ENCODE data around the gene ASPSCR1.

Gene ASPSCR1

DNA sequence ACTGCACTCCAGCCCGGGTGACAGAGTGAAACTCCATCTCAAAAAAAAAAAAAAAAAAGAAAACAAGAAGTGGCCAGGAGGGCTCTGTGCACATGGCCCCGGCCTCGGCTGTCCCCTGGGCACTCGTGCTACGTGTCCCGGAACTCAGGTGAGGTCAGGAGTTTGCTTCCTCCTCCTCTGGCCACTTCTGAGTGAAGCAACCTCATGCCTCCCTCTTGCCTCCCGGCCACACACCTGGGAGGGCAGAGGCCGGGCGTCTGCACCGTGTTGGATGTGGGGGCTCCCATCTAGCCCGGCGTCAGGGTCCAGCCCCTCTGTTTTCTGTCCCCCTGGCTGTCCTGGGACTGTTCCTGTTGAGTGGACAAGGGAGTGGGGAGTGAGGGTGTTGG lies 22.2 kb downstream of the ASPSCR1 start:
- no peak for DNase-seq (ENCODE audit: low read depth, low spot score)

DNA sequence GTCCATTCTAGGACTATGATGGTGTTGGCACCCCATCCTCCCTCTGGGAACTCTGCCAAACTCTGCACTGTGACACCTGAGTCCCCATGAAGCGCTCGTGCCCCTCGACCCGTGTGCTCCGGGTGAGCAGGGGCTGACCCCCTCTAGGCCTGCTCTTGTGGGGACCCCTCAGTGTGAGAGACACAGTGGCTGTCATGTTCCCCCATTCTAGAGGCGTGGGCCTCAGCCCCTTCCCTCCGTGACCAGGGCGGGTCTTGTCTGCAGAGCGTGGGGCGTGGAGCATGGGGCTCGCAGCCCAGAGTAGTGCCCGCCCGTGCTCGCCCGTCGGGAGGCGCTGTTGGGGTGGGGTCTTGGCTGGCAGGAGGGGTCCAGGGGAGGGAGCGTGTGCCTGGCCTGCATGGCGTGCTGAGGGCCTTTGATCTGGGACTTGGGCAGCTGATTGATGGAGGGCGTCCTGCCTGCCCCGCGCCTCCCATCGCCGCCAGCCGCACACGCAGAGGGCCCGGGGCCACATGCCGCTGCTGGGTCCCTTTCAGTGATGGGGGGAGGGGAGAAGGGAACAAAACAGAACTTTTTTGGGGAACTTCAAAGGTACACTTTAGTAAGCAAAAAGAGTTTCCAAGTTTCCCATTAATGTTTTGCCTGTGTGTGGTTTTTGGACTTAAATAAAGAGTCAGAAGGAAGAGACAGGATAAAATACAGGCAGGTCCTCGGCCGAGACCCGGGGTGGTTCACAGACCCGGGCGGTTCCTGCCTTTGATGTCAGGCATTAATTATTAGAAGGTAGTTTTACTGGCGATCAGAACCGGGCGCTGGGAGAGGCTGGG lies 22.8 kb downstream of the ASPSCR1 start:
- DNase-seq (ENCODE audit: low read depth, low spot score) = no peak

- no peak for DNase-seq (ENCODE audit: low read depth, low spot score)
Measured at GRCh38 chr17:82000803-82001570, 23.6 kb downstream of the ASPSCR1 start.

DNA sequence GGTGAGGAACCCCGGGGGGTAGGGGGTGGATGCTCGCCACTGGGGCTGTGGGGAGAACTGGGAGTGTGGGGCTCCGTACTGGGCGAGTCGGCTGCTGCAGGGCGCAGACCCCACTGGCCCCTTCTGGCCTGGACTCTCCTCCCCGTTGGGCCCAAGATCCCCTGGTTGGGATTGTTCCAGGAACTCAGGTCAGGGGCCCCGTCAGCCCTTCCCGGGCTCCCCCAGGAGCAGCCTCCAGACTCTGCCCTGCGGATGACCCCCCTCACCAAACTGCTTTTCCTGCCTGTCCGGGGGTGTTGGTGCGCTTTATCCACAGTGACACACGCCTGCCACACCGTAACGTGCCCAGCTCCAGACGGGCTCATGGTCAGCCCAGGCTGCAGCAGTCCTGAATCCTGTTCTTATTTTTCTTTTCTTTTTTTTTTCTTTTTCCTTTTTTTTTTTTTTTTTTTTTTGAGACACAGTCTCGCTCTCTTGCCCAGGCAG lies 24.2 kb downstream of the ASPSCR1 start:
- DNase-seq (ENCODE audit: low read depth, low spot score) = no peak

- DNase-seq (ENCODE audit: low read depth, low spot score) = no peak
Measured at GRCh38 chr17:82003411-82004381, 26.3 kb downstream of the ASPSCR1 start.

GRCh38 chr17:82004517-82005455 lies 27.4 kb downstream of the ASPSCR1 start:
- no peak for DNase-seq (ENCODE audit: low read depth, low spot score)

- no peak for DNase-seq (ENCODE audit: low read depth, low spot score)
Measured at GRCh38 chr17:82005701-82006348, 28.4 kb downstream of the ASPSCR1 start.

DNA sequence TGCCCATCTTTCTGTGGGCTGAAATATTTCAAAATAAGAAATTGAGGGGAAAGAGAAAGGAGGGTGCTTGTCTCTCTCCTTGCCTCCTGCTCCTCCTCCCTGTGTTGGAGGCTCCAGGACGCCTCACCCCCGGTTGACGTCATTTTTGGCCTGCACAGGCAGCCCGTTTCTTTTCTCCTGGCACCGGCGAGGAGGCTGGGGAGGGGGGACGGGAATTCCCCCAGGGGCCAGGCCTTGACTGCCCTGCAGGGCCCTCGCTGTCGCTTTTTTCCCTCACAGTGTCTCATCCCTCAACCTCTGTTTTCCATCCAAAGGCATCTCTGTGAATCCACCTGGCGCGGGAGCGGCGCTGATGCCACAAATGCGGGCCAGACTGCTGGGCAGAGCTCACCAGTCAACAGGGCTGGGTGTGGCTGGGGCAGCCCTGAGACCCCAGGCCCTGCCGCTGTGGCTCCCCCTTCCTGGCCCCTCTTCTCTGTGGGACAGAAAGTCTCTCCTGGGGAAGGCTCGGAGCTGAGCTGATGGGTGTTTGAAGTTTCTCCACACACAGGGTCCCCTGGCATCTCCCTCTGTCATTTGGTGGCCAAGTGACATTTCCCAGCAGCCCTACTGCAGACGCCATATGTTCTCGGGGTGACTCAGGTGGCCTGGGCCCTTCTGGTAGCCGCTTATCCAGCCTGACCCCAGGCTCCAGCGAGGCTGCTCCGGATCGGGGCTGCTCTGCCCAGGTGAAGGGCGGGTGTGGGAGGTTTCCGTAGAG lies 29.2 kb downstream of the ASPSCR1 start:
- DNase-seq (ENCODE audit: low read depth, low spot score) = no peak

- no peak for DNase-seq (ENCODE audit: low read depth, low spot score)
Measured at GRCh38 chr17:82007228-82007494, 29.7 kb downstream of the ASPSCR1 start.

DNA sequence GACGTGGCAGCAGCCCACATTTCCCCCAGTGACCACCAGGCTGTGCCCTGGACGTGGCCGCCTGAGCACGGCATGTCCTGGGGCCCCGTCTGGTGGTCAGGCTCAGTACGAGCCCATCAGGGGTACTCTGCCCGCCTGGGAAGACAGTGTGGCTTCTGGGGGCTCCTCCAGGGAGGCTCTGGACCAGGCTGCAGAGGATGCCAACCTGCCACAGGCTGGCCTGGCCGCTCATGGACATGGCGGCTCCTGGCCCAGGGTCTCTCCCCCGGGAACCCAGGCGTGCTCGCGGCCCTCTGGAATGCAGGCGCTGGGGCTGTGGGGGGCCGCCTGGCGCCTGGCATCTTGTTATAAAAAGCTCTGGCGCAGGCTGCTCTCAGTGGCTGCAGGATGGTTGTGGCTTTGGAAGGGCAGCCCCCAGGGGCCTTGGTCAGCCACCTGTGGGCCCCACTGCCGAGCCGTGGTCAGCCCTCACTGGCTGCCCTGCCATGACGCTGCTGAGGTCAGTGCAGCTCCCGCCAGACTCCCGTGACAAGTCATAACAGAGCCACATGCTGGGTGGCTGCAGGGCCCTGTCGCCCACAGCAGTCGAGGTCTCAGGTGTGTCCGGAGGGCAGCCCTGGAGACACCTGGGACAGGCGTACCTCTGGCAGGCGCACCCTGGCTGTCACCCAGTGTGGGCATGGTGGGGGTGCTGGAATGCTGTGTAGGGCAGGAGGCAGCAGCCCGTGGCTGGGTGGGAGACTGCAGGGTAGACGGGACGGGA lies 30.2 kb downstream of the ASPSCR1 start:
- no peak for DNase-seq (ENCODE audit: low read depth, low spot score)

DNA sequence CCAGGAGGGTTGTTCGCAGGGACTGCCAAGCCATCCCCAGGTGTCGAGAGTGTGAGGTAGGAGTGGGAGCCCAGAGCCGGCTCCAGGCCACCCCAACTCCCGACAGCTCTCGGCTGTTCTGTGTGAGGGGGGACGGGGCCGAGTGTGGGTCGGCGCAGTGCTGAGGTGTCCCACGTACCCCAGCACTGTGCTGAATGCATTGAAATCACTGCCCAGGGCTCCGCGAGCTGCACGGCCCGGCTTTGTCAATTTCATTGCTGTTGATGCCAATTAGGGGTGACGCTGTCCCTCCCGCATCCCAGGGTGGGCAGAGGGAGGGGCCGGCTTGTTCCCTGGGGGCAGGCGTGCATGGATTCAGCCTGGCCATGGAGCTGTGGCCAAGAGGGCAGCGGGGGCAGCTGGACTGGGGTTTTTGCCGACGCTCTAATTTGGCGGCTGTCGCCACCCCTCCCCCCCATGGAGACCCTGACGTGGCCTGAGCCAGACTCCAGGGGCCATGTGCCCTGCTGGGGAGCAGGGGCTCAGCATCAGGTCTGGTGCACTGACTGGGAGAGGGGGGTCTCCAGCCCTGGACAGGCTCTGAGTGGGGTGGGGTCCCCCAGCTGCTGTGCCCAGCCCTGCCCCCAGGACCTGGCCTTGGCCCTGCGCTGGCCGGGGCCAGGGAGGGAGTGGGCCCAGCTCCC lies 31.0 kb downstream of the ASPSCR1 start:
- no peak for DNase-seq (ENCODE audit: low read depth, low spot score)

GRCh38 chr17:82008941-82009405 lies 31.5 kb downstream of the ASPSCR1 start:
- DNase-seq (ENCODE audit: low read depth, low spot score) = no peak

DNA sequence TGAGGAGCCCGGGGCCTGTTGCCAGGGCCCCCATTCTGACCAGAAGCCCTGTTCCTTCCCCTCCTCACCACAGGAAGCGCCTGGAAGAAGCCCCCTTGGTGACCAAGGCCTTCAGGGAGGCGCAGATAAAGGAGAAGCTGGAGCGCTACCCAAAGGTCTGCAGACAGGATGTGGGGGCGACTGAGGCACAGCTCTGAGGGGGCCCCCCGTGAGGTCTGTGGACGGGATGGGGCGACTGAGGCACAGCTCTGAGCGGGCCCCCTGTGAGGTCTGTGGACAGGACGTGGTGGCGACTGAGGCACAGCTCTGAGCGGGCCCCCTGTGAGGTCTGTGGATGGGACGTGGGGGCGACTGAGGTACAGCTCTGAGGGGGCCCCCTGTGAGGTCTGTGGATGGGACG lies 32.0 kb downstream of the ASPSCR1 start:
- DNase-seq (ENCODE audit: low read depth, low spot score) = no peak

- DNase-seq (ENCODE audit: low read depth, low spot score) = no peak
Measured at GRCh38 chr17:82010575-82011525, 33.4 kb downstream of the ASPSCR1 start.

DNA sequence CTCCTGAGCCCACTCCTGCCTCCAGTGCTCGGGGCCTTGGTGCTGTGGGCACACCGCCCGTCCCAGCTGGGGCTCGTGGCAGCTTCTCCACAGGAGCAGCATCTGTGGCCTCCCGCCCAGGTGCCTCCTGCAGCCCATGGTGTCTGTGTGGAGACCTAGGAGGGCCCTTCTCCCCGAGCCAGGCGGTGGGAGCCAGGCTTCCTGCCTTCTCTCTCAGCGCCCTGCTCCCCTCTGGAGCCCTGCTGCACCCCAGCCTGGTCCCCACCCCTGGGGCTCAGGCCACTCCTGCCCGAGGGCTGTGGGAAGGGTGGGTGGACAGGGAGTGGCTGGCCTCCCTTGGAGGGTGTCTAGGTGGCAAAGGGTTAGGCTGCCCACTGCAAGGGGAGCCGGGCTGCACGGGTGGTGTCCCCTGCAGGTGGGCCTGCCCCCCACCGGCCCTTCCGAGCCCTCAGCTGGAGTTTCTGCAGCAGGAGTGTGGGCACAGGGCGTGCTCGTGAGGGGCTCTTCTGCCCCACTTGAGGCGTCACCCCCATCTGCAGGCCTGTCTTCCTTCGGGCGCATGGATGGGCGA lies 34.3 kb downstream of the ASPSCR1 start:
- no peak for DNase-seq (ENCODE audit: low read depth, low spot score)

- no peak for DNase-seq (ENCODE audit: low read depth, low spot score)
Measured at GRCh38 chr17:82012261-82012639, 34.8 kb downstream of the ASPSCR1 start.

Measured in iPS DF 19.7 (cell line).